HCT116 (cell line): ENCODE results near the gene NR1D2. TPM values are rescaled to one million over a fixed set of nuclear protein-coding genes. Genes with fewer than 3 reads are reported as not detected.

Source experiments
- ATAC-seq: fragments of 200-7000 bp; cut with Tn5 transposase; 2 replicates; pipeline ENCODE4 v1.9.1; 2020; ENCODE audit warnings: mild to moderate bottlenecking, moderate library complexity
- BruUV-seq: library from RNA; stranded (reverse); fragments of 400-500 nt; replicated peaks from 2 replicates; lab custom pipeline; 2021; lab: Mats Ljungman, UMichigan
- CTCF ChIA-PET: fragments of 300-600 bp; sonication (Branson Sonifier 250); formaldehyde crosslinking; loops from one replicate; lab custom pipeline; 2021; ENCODE audit warnings: antibody characterized with exemption; lab: Charles Lee
- POLR2A ChIA-PET: fragments of 300-600, 350-600 bp; sonication (Branson Sonifier 250); formaldehyde crosslinking; loops from one replicate; lab custom pipeline; 2021; ENCODE audit warnings: antibody characterized with exemption; lab: Charles Lee
- RAD21 ChIA-PET, 2 experiments: fragments of 300-600 bp; sonication (Branson Sonifier 250); formaldehyde crosslinking; loops; one replicate each; lab custom pipeline; 2023; ENCODE audit warnings: low total read pairs in 2 of 2; ENCODE audit not compliant: uncharacterized antibody in 2 of 2, unreplicated experiment in 2 of 2, low non-redundant PET in 1 of 2; lab: Charles Lee
- DNase-seq: peaks from one replicate; pipeline ENCODE4 v3.0.0-alpha.2; 2010; ENCODE audit warnings: low read depth, low spot score
- H2AFZ ChIP-seq: fragments of 200-600 bp; shearing (Covaris generic), sonication (generic); 2 replicates; pipeline ENCODE4 v1.6.1; 2017; ENCODE audit warnings: low read depth, mixed run types, mixed read lengths, antibody characterized with exemption, low read length; ENCODE audit not compliant: poor library complexity, severe bottlenecking
- H3K27ac ChIP-seq: 2 replicates; pipeline ENCODE4 v1.5.1; 2012; ENCODE audit warnings: low read depth, low read length
- H3K27me3 ChIP-seq: fragments of 200-600 bp; sonication (generic); 2 replicates; pipeline ENCODE4 v1.6.1; 2016; ENCODE audit warnings: mixed run types, low read length, mixed read lengths; ENCODE audit not compliant: insufficient read depth
- H3K36me3 ChIP-seq, 2 experiments: fragments of 200-500 bp in 1 of 2; fragments of 200-600 bp in 1 of 2; sonication (Bioruptor generic) in 1 of 2; sonication (generic) in 1 of 2; 2 replicates each; pipeline versions ENCODE4 v1.5.1 to v1.6.1; 2014 to 2016; ENCODE audit warnings: low read length in 2 of 2, inconsistent platforms in 1 of 2, mixed read lengths in 1 of 2, mixed run types in 1 of 2; ENCODE audit not compliant: insufficient read depth in 2 of 2, control insufficient read depth in 1 of 2
- H3K4me1 ChIP-seq, 2 experiments: fragments of 200-600 bp in 1 of 2; sonication (generic) in 1 of 2; 2 replicates each; pipeline versions ENCODE4 v1.5.1 to v1.6.1; 2012 to 2017; ENCODE audit warnings: low read length in 2 of 2, inconsistent platforms in 1 of 2, mild to moderate bottlenecking in 1 of 2, mixed read lengths in 1 of 2, mixed run types in 1 of 2, moderate library complexity in 1 of 2; ENCODE audit not compliant: insufficient read depth in 2 of 2, control insufficient read depth in 1 of 2
- H3K4me2 ChIP-seq: fragments of 200-600 bp; sonication (generic); 2 replicates; pipeline ENCODE4 v1.6.1; 2017; ENCODE audit warnings: mixed run types, low read length, mixed read lengths
- H3K4me3 ChIP-seq, 2 experiments: fragments of 200-600 bp in 1 of 2; sonication (generic) in 1 of 2; replicated peaks in 1 of 2; 2 replicates each; pipeline ENCODE4 v1.5.1; 2011 to 2016; ENCODE audit warnings: low read length in 2 of 2, control low read depth in 1 of 2, low read depth in 1 of 2, mild to moderate bottlenecking in 1 of 2, mixed read lengths in 1 of 2, mixed run types in 1 of 2
- H3K79me2 ChIP-seq: fragments of 200-600 bp; sonication (generic); 2 replicates; pipeline ENCODE4 v1.6.1; 2017; ENCODE audit warnings: mild to moderate bottlenecking, mixed run types, low read length, moderate library complexity, mixed read lengths; ENCODE audit not compliant: insufficient read depth
- H3K9ac ChIP-seq: fragments of 200-600 bp; sonication (generic); 2 replicates; pipeline ENCODE4 v1.6.1; 2016; ENCODE audit warnings: low read length, mixed read lengths
- H3K9me2 ChIP-seq: fragments of 200-600 bp; sonication (generic), shearing (Covaris generic); 2 replicates; pipeline ENCODE4 v1.6.1; 2017; ENCODE audit warnings: mixed run types, mild to moderate bottlenecking, moderate library complexity; ENCODE audit not compliant: insufficient read depth
- H3K9me3 ChIP-seq, 2 experiments: fragments of 200-500 bp in 1 of 2; fragments of 200-600 bp in 1 of 2; sonication (Bioruptor generic) in 1 of 2; sonication (generic) in 1 of 2; 2 replicates each; pipeline ENCODE4 v1.6.1; 2014 to 2017; ENCODE audit warnings: low read length in 2 of 2, mixed read lengths in 2 of 2, inconsistent platforms in 1 of 2, low read depth in 1 of 2, mild to moderate bottlenecking in 1 of 2, mixed run types in 1 of 2, moderate library complexity in 1 of 2; ENCODE audit not compliant: control insufficient read depth in 1 of 2, insufficient read depth in 1 of 2
- H4K20me1 ChIP-seq: fragments of 200-600 bp; sonication (generic), shearing (Covaris generic); 2 replicates; pipeline ENCODE4 v1.6.1; 2017; ENCODE audit warnings: mixed run types, mild to moderate bottlenecking, moderate library complexity; ENCODE audit not compliant: insufficient read depth
- ATF3 ChIP-seq: IDR thresholded peaks from 2 replicates; pipeline ENCODE4 v1.6.1; 2012
- CBX3 ChIP-seq: IDR thresholded peaks from 2 replicates; pipeline ENCODE4 v1.6.1; 2012; ENCODE audit warnings: low read depth
- CEBPB ChIP-seq: IDR thresholded peaks from 2 replicates; pipeline ENCODE4 v1.6.1; 2012; ENCODE audit warnings: low read depth
- CTCF ChIP-seq, 3 experiments: fragments of 200-600 bp in 1 of 3; sonication (generic) in 1 of 3; IDR thresholded peaks in 2 of 3; conservative IDR thresholded peaks in 1 of 3; 2 replicates each; pipeline ENCODE4 v1.5.1; 2012 to 2017; ENCODE audit warnings: low read depth in 2 of 3, low read length in 2 of 3, antibody characterized with exemption in 1 of 3, borderline replicate concordance in 1 of 3, control low read depth in 1 of 3, mild to moderate bottlenecking in 1 of 3, mixed read lengths in 1 of 3, mixed run types in 1 of 3, moderate library complexity in 1 of 3; ENCODE audit not compliant: insufficient read depth in 1 of 3
- EGR1 ChIP-seq: IDR thresholded peaks from 2 replicates; pipeline ENCODE4 v1.6.1; 2012; ENCODE audit warnings: low read depth
- ELF1 ChIP-seq: IDR thresholded peaks from 2 replicates; pipeline ENCODE4 v1.6.1; 2012; ENCODE audit warnings: low read depth, borderline replicate concordance
- EZH2 ChIP-seq: fragments of 200-600 bp; sonication (generic); IDR thresholded peaks from 2 replicates; pipeline ENCODE4 v1.6.1; 2017; ENCODE audit warnings: antibody characterized with exemption, mixed run types
- EZH2phosphoT487 ChIP-seq: fragments of 200-600 bp; IDR thresholded peaks from 2 replicates; pipeline ENCODE4 v1.6.1; 2018; ENCODE audit warnings: antibody characterized with exemption, borderline replicate concordance
- FOSL1 ChIP-seq: IDR thresholded peaks from 2 replicates; pipeline ENCODE4 v1.6.1; 2012; ENCODE audit warnings: low read depth
- MAX ChIP-seq: IDR thresholded peaks from 2 replicates; pipeline ENCODE4 v1.6.1; 2012
- POLR2A ChIP-seq: IDR thresholded peaks from 2 replicates; pipeline ENCODE4 v1.7.0; 2011; ENCODE audit warnings: borderline replicate concordance; ENCODE audit not compliant: insufficient read depth, insufficient read length; ENCODE audit errors: extremely low read depth
- POLR2AphosphoS5 ChIP-seq: IDR thresholded peaks from 2 replicates; pipeline ENCODE4 v1.6.1; 2011; ENCODE audit warnings: mild to moderate bottlenecking, low read depth, low read length, moderate library complexity
- RAD21 ChIP-seq: IDR thresholded peaks from 2 replicates; pipeline ENCODE4 v1.6.1; 2012; ENCODE audit warnings: low read depth, mild to moderate bottlenecking
- REST ChIP-seq: IDR thresholded peaks from 2 replicates; pipeline ENCODE4 v1.6.1; 2012; ENCODE audit warnings: low read depth
- SIN3A ChIP-seq: IDR thresholded peaks from 2 replicates; pipeline ENCODE4 v1.6.1; 2012; ENCODE audit warnings: low read depth
- SP1 ChIP-seq: IDR thresholded peaks from 2 replicates; pipeline ENCODE4 v1.6.1; 2012; ENCODE audit warnings: low read depth
- TCF7L2 ChIP-seq: IDR thresholded peaks from 2 replicates; pipeline ENCODE4 v1.7.0; 2011; ENCODE audit warnings: borderline replicate concordance, inconsistent platforms; ENCODE audit not compliant: insufficient read depth, insufficient read length; ENCODE audit errors: extremely low read depth
- YY1 ChIP-seq: IDR thresholded peaks from 2 replicates; pipeline ENCODE4 v1.6.1; 2011; ENCODE audit warnings: low read length, low read depth, moderate library complexity, mild to moderate bottlenecking; ENCODE audit not compliant: insufficient replicate concordance; ENCODE audit errors: extremely low read depth
- ZNF274 ChIP-seq: fragments of 200-500 bp; sonication (Bioruptor generic); IDR thresholded peaks from 2 replicates; pipeline ENCODE4 v1.6.1; 2014; ENCODE audit warnings: mild to moderate bottlenecking, low read depth, low read length, inconsistent platforms
- intact Hi-C: fragments of 100-400 bp; cut with micrococcal nuclease; formaldehyde crosslinking; loops from 2 replicates; pipeline ENCODE4 v1.10.0; 2022
- total RNA-seq: library from RNA; stranded (reverse); gene quantifications from one replicate; pipeline ENCODE4 v1.2.1, GENCODE V29; 2021; ENCODE audit not compliant: unreplicated experiment

The NR1D2 gene
- total RNA-seq, 1 experiment from 2014 or later = 60.9 TPM

- no peaks in the 10 kb centered on the region for H3K9me3 ChIP-seq
- CTCF ChIA-PET = no interaction called here
- RAD21 ChIA-PET = no interaction called here
- H3K9ac ChIP-seq = no peak overlapping the region
- H3K4me2 ChIP-seq = no peak overlapping the region
- POLR2A ChIA-PET = no interaction called here
- no peaks in the 10 kb centered on the region for H3K36me3 ChIP-seq
- DNase-seq = no peak
- no peaks in the 10 kb centered on the region for H3K9me2 ChIP-seq
- H3K27ac ChIP-seq = no peak overlapping the region
- no peak overlapping the region for H3K4me3 ChIP-seq
- no peak overlapping the region for H2AFZ ChIP-seq
- H4K20me1 ChIP-seq = no peaks in the 10 kb centered on the region
- no peaks in the 10 kb centered on the region for H3K4me1 ChIP-seq
- ATAC-seq = no peak
- intact Hi-C loops = no loop called here
- TF ChIP-seq REST = no peak
- TF ChIP-seq YY1 = no peak
- no peak for TF ChIP-seq SIN3A
- TF ChIP-seq EGR1 = no peak
- no peak for TF ChIP-seq CEBPB
- no peak for TF ChIP-seq ELF1
- no peak for TF ChIP-seq CBX3
- no peak for TF ChIP-seq MAX
- no peak for TF ChIP-seq EZH2
- no peak for TF ChIP-seq CTCF (IDR thresholded peaks at IDR 0.05 in 2 of 3, conservative IDR thresholded peaks at IDR 0.05 in 1 of 3; ENCODE audit: borderline replicate concordance in 1 of 3, insufficient read depth in 1 of 3, low read depth in 2 of 3, low read length in 2 of 3)
- TF ChIP-seq POLR2AphosphoS5 = no peak
- TF ChIP-seq ATF3 = no peak
- no peak for TF ChIP-seq EZH2phosphoT487
- no peak for TF ChIP-seq ZNF274
- TF ChIP-seq TCF7L2 = no peak
- no peak for TF ChIP-seq RAD21
- no peak for TF ChIP-seq FOSL1
- TF ChIP-seq POLR2A = no peak
- no peak for TF ChIP-seq SP1
- no peaks in the 10 kb centered on the region for H3K79me2 ChIP-seq
- no TSS peak for BruUV-seq
- no peaks in the 10 kb centered on the region for H3K27me3 ChIP-seq
These were observed 48.6 kb downstream of the NR1D2 start for GRCh38 chr3:23993556-23994243.
